H9 (cell line): ENCODE data around the gene PODNL1. TPM values are rescaled to one million over a fixed set of nuclear protein-coding genes. Genes with fewer than 3 reads are reported as not detected.

ENCODE experiments used
- DNase-seq: peaks from one replicate; pipeline ENCODE4 v3.0.0-alpha.2; 2017
- H2AFZ ChIP-seq: one replicate; pipeline ENCODE4 v1.6.1; 2013; ENCODE audit warnings: mild to moderate bottlenecking, low read length, control low read depth, moderate library complexity
- H2AK5ac ChIP-seq: 2 replicates; pipeline ENCODE4 v1.6.1; 2013; ENCODE audit warnings: low read length, control low read depth, mixed read lengths; ENCODE audit not compliant: insufficient read length
- H2BK120ac ChIP-seq: one replicate; pipeline ENCODE4 v1.6.1; 2013; ENCODE audit warnings: low read depth, mild to moderate bottlenecking, low read length, control low read depth, inconsistent platforms; ENCODE audit not compliant: poor library complexity, severe bottlenecking
- H2BK12ac ChIP-seq: 2 replicates; pipeline ENCODE4 v1.6.1; 2013; ENCODE audit warnings: low read length, control low read depth, mixed read lengths, low read depth; ENCODE audit not compliant: insufficient read length
- H2BK15ac ChIP-seq: 2 replicates; pipeline ENCODE4 v1.6.1; 2013; ENCODE audit warnings: low read depth, low read length, control low read depth
- H2BK20ac ChIP-seq: one replicate; pipeline ENCODE4 v1.6.1; 2013; ENCODE audit warnings: low read depth, mild to moderate bottlenecking, low read length, control low read depth, inconsistent platforms; ENCODE audit not compliant: poor library complexity, severe bottlenecking
- H2BK5ac ChIP-seq: 2 replicates; pipeline ENCODE4 v1.6.1; 2013; ENCODE audit warnings: low read length, control low read depth, mixed read lengths; ENCODE audit not compliant: insufficient read length
- H3K14ac ChIP-seq: 2 replicates; pipeline ENCODE4 v1.6.1; 2013; ENCODE audit warnings: low read length, control low read depth; ENCODE audit not compliant: insufficient read depth
- H3K18ac ChIP-seq: 2 replicates; pipeline ENCODE4 v1.6.1; 2013; ENCODE audit warnings: low read depth, mild to moderate bottlenecking, mixed read lengths, low read length, control low read depth; ENCODE audit not compliant: insufficient read length
- H3K23ac ChIP-seq: 2 replicates; pipeline ENCODE4 v1.6.1; 2013; ENCODE audit warnings: low read length, control low read depth, mixed read lengths, low read depth; ENCODE audit not compliant: insufficient read length
- H3K23me2 ChIP-seq: 2 replicates; pipeline ENCODE4 v1.6.1; 2013; ENCODE audit warnings: low read depth, mild to moderate bottlenecking, mixed read lengths, low read length, control low read depth; ENCODE audit not compliant: insufficient read length, poor library complexity, severe bottlenecking
- H3K27ac ChIP-seq: 2 replicates; pipeline ENCODE4 v1.5.1; 2013; ENCODE audit warnings: low read length, control low read depth, mixed read lengths, low read depth; ENCODE audit not compliant: insufficient read length
- H3K27me3 ChIP-seq: 2 replicates; pipeline ENCODE4 v1.6.1; 2013; ENCODE audit warnings: low read length, control low read depth, inconsistent platforms; ENCODE audit not compliant: insufficient read depth
- H3K4ac ChIP-seq: 2 replicates; pipeline ENCODE4 v1.6.1; 2013; ENCODE audit warnings: low read depth, mild to moderate bottlenecking, control low read depth, inconsistent platforms, low read length, moderate library complexity
- H3K4me1 ChIP-seq: 2 replicates; pipeline ENCODE4 v1.6.1; 2013; ENCODE audit warnings: low read length, control low read depth, inconsistent platforms; ENCODE audit not compliant: insufficient read depth
- H3K4me2 ChIP-seq: 2 replicates; pipeline ENCODE4 v1.6.1; 2013; ENCODE audit warnings: low read length, control low read depth, mixed read lengths; ENCODE audit not compliant: insufficient read length, insufficient read depth
- H3K56ac ChIP-seq: 2 replicates; pipeline ENCODE4 v1.6.1; 2013; ENCODE audit warnings: low read depth, mild to moderate bottlenecking, mixed read lengths, low read length, control low read depth; ENCODE audit not compliant: insufficient read length
- H3K79me1 ChIP-seq: 2 replicates; pipeline ENCODE4 v1.6.1; 2013; ENCODE audit warnings: low read depth, mild to moderate bottlenecking, moderate library complexity, low read length, control low read depth, inconsistent platforms; ENCODE audit not compliant: insufficient read depth, poor library complexity, severe bottlenecking
- H3K79me2 ChIP-seq: 2 replicates; pipeline ENCODE4 v1.6.1; 2013; ENCODE audit warnings: low read length, control low read depth, inconsistent platforms; ENCODE audit not compliant: insufficient read depth
- H3K9ac ChIP-seq: 2 replicates; pipeline ENCODE4 v1.6.1; 2013; ENCODE audit warnings: low read length, control low read depth, mixed read lengths; ENCODE audit not compliant: insufficient read length; ENCODE audit errors: extremely low read depth
- H3K9me3 ChIP-seq: one replicate; pipeline ENCODE4 v1.6.1; 2013; ENCODE audit warnings: low read depth, low read length, inconsistent platforms; ENCODE audit not compliant: control insufficient read depth
- H3T11ph ChIP-seq: one replicate; pipeline ENCODE4 v1.6.1; 2013; ENCODE audit warnings: mild to moderate bottlenecking, low read length, control low read depth, inconsistent platforms
- H4K20me1 ChIP-seq: one replicate; pipeline ENCODE4 v1.6.1; 2013; ENCODE audit not compliant: control insufficient read depth, insufficient read length, insufficient read depth
- H4K5ac ChIP-seq: 2 replicates; pipeline ENCODE4 v1.6.1; 2013; ENCODE audit warnings: low read depth, mild to moderate bottlenecking, mixed read lengths, low read length, control low read depth; ENCODE audit not compliant: insufficient read length
- H4K8ac ChIP-seq: replicated peaks from 2 replicates; pipeline ENCODE4 v1.6.1; 2013; ENCODE audit warnings: low read length, control low read depth, mixed read lengths, low read depth; ENCODE audit not compliant: insufficient read length
- H4K91ac ChIP-seq: 2 replicates; pipeline ENCODE4 v1.6.1; 2013; ENCODE audit warnings: low read depth, mild to moderate bottlenecking, moderate library complexity, mixed read lengths, low read length, control low read depth; ENCODE audit not compliant: insufficient read length
- H3K27ac Mint-ChIP-seq, 3 experiments: 2 replicates in 2 of 3; 3 replicates in 1 of 3; pipeline ENCODE4 v1.8.0; 2020 to 2021; ENCODE audit warnings: mixed read lengths in 3 of 3, mild to moderate bottlenecking in 1 of 3, moderate library complexity in 1 of 3
- H3K27me3 Mint-ChIP-seq: 2 replicates; pipeline ENCODE4 v1.8.0; 2021; ENCODE audit warnings: low read depth, mild to moderate bottlenecking, moderate library complexity, mixed read lengths
- H3K36me3 Mint-ChIP-seq, 3 experiments: 2 replicates in 2 of 3; 3 replicates in 1 of 3; pipeline ENCODE4 v1.8.0; 2020 to 2021; ENCODE audit warnings: low read depth in 3 of 3, mixed read lengths in 3 of 3; ENCODE audit not compliant: insufficient read depth in 1 of 3
- H3K4me1 Mint-ChIP-seq, 2 experiments: 2 replicates each; pipeline ENCODE4 v1.8.0; 2020; ENCODE audit warnings: mixed read lengths in 2 of 2
- H3K4me3 Mint-ChIP-seq, 2 experiments: 2 replicates in 1 of 2; 3 replicates in 1 of 2; pipeline ENCODE4 v1.8.0; 2020 to 2021; ENCODE audit warnings: mild to moderate bottlenecking in 2 of 2, mixed read lengths in 2 of 2, moderate library complexity in 1 of 2
- H3K9me3 Mint-ChIP-seq, 2 experiments: 2 replicates in 1 of 2; 3 replicates in 1 of 2; pipeline ENCODE4 v1.8.0; 2020; ENCODE audit warnings: mild to moderate bottlenecking in 2 of 2, mixed read lengths in 2 of 2, moderate library complexity in 1 of 2
- WGBS: extraction: QIAGEN DNeasy Blood & Tissue Kit; methylation state at CpG from one replicate; pipeline ENCODE4 v1.1.7; 2013; ENCODE audit warnings: missing lambda C conversion rate, low lambda C conversion rate, mixed read lengths; ENCODE audit not compliant: insufficient read length; ENCODE audit errors: extremely low coverage; 5-methylcytosine and 5-hydroxymethylcytosine counted together
- total RNA-seq: library from RNA; stranded (reverse); gene quantifications from 2 replicates; pipeline ENCODE4 v1.2.1, GENCODE V29; 2021
- TF ChIP-seq, protein P1 (sequence below): fragments of 200-600 bp; sonication (generic); conservative IDR thresholded peaks from 3 replicates; pipeline ENCODE4 v1.8.0; 2021; ENCODE audit warnings: antibody characterized with exemption, mild to moderate bottlenecking

Gene PODNL1
- total RNA-seq, 1 experiment from 2014 or later = 0.68 TPM

DNA sequence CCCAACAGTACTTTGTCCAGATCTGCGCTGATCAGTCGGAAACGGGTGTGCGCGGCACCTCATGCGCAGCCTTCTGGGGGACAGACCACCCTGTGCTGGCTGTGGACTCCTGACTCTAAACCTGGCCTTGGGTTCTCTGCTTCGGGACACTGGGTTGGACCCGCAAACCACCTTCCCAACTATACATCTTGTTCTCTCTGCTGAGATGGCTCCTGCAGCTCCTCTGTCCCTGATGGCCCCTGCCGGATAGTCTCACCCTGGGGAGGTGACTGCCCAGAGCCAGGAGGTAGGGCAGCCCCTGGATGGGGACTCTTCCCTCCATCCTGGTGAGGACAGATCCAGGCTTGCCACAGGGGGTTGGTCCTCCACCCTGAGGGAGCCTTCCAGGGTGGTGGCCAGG, 44.6 kb upstream of the PODNL1 start:
- no peaks in the 10 kb centered on the region for H3K79me1 ChIP-seq
- H3K9me3 ChIP-seq = no peaks in the 10 kb centered on the region
- no peak overlapping the region for H4K91ac ChIP-seq
- no peak overlapping the region for H2BK120ac ChIP-seq
- no peak overlapping the region for H3K4me3 Mint-ChIP-seq
- no peak overlapping the region for H3K4ac ChIP-seq
- no peak overlapping the region for H4K5ac ChIP-seq
- no peak overlapping the region for H2BK12ac ChIP-seq
- H3K14ac ChIP-seq = no peak overlapping the region
- H3K27ac Mint-ChIP-seq = no peak overlapping the region
- H2AFZ ChIP-seq = no peak overlapping the region
- TF ChIP-seq, protein P1, sequence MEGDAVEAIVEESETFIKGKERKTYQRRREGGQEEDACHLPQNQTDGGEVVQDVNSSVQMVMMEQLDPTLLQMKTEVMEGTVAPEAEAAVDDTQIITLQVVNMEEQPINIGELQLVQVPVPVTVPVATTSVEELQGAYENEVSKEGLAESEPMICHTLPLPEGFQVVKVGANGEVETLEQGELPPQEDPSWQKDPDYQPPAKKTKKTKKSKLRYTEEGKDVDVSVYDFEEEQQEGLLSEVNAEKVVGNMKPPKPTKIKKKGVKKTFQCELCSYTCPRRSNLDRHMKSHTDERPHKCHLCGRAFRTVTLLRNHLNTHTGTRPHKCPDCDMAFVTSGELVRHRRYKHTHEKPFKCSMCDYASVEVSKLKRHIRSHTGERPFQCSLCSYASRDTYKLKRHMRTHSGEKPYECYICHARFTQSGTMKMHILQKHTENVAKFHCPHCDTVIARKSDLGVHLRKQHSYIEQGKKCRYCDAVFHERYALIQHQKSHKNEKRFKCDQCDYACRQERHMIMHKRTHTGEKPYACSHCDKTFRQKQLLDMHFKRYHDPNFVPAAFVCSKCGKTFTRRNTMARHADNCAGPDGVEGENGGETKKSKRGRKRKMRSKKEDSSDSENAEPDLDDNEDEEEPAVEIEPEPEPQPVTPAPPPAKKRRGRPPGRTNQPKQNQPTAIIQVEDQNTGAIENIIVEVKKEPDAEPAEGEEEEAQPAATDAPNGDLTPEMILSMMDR = no peak
- no peaks in the 10 kb centered on the region for H3K23me2 ChIP-seq
- H3K36me3 Mint-ChIP-seq = no peaks in the 10 kb centered on the region
- peaks cover 37 to 51% of the 10 kb centered on the region in 2 experiments for H3K4me1 Mint-ChIP-seq
- H3K18ac ChIP-seq = no peak overlapping the region
- no peaks in the 10 kb centered on the region for H4K20me1 ChIP-seq
- no peak overlapping the region for H3T11ph ChIP-seq
- no peak overlapping the region for H3K9ac ChIP-seq
- H3K4me1 ChIP-seq = peaks cover 3% of the 10 kb centered on the region; the same call in 1 of the 2 replicates
- H3K27ac ChIP-seq = no peak overlapping the region
- H2BK5ac ChIP-seq = no peak overlapping the region
- no CpG with 5 or more reads among the region's 9 CpGs for WGBS
- DNase-seq = no peak
- no peak overlapping the region for H3K23ac ChIP-seq
- H3K27me3 Mint-ChIP-seq = no peaks in the 10 kb centered on the region
- no peaks in the 10 kb centered on the region for H3K27me3 ChIP-seq
- H3K4me2 ChIP-seq = no peak overlapping the region
- H2AK5ac ChIP-seq = no peak overlapping the region
- H2BK20ac ChIP-seq = no peak overlapping the region
- no peaks in the 10 kb centered on the region for H3K79me2 ChIP-seq
- H3K56ac ChIP-seq = no peak overlapping the region
- no peak overlapping the region for H4K8ac ChIP-seq
- H2BK15ac ChIP-seq = no peak overlapping the region
- no peaks in the 10 kb centered on the region; a peak in 1 of 5 replicates for H3K9me3 Mint-ChIP-seq
